ENCODE data around the gene AGMO. TPM values are rescaled to one million over a fixed set of nuclear protein-coding genes. Genes with fewer than 3 reads are reported as not detected.

Gene AGMO
- total and polyA plus RNA-seq, 2 experiments from 2014 or later: 0.42 to 0.55 TPM

- TF ChIP-seq ZNF462 (CRISPR knock-in tag; IDR thresholded peaks at IDR 0.05) (no peak), NANOG (IDR thresholded peaks at IDR 0.05; ENCODE audit: borderline replicate concordance) (no peak), ETS1 (IDR thresholded peaks at IDR 0.05) (no peak), JUNB (IDR thresholded peaks at IDR 0.05; ENCODE audit: unreplicated experiment) (no peak), EZH2phosphoT487 (IDR thresholded peaks at IDR 0.05; ENCODE audit: unreplicated experiment) (no peak)
These were observed 9.6 kb upstream of the AGMO start (continued) for GRCh38 chr7:15571301-15571878.

- Mint-ChIP-seq H3K27ac (no peak overlapping the region), H3K9me3 (no peaks in the 10 kb centered on the region; the same call in 2 of the 3 replicates), H3K4me3 (no peak overlapping the region), H3K27me3 (ENCODE audit: insufficient read depth, low read depth, poor library complexity) (no peaks in the 10 kb centered on the region), H3K36me3 (ENCODE audit: low read depth) (no peaks in the 10 kb centered on the region), H3K4me1 (no peaks in the 10 kb centered on the region)
- H4K20me1 ChIP-seq (replicated peaks; ENCODE audit: insufficient read depth): no peaks in the 10 kb centered on the region
- no peaks in the 10 kb centered on the region for H3K27me3 ChIP-seq (ENCODE audit: insufficient read depth)
- no peak overlapping the region for H3K4me2 ChIP-seq
- no peak overlapping the region for H3K4me3 ChIP-seq
- no peaks in the 10 kb centered on the region for H3K4me1 ChIP-seq (ENCODE audit: insufficient read depth)
- no peaks in the 10 kb centered on the region for H3K9me2 ChIP-seq (ENCODE audit: insufficient read depth)
- no peaks in the 10 kb centered on the region for H3K36me3 ChIP-seq (ENCODE audit: insufficient read depth)
- no peak overlapping the region for H2AFZ ChIP-seq
- H3K79me2 ChIP-seq (replicated peaks; ENCODE audit: insufficient read depth): no peaks in the 10 kb centered on the region
- H3F3A ChIP-seq (replicated peaks; ENCODE audit: low read depth): no peaks in the 10 kb centered on the region
- H3K27ac ChIP-seq (ENCODE audit: low read depth): no peak overlapping the region
- DNase-seq (ENCODE audit: low spot score) (no peak), ATAC-seq (no peak)
- TF ChIP-seq CREB1 (CRISPR knock-in tag; IDR thresholded peaks at IDR 0.05; ENCODE audit: low read depth): no peak
- TF ChIP-seq CTCF (conservative IDR thresholded peaks at IDR 0.05; ENCODE audit: low read depth in 2 of 2): no peak
These were observed 5.8 kb upstream of the AGMO start for GRCh38 chr7:15567652-15568051.
